Gastroesophageal sphincter (tissue), 3 donors: Measurements from ENCODE around the gene KAT6B.

Source experiments
- CTCF ChIP-seq, 4 experiments: fragments of 200-600 bp in 2 of 4; fragments of 450-650 bp in 2 of 4; sonication (generic) in 1 of 4; IDR thresholded peaks; one replicate each; pipeline ENCODE4 v1.5.1; 2017 to 2019; ENCODE audit warnings: antibody characterized with exemption in 4 of 4, mild to moderate bottlenecking in 2 of 4, moderate library complexity in 2 of 4
- EP300 ChIP-seq: sonication (generic); formaldehyde crosslinking; IDR thresholded peaks from one replicate; pipeline ENCODE4 v1.6.1; 2017; ENCODE audit warnings: antibody characterized with exemption, mild to moderate bottlenecking
- POLR2A ChIP-seq, 2 donors: fragments of 450-650 bp; IDR thresholded peaks; one replicate each; pipeline ENCODE4 v1.6.1; 2017; ENCODE audit warnings: antibody characterized with exemption in 2 of 2, mild to moderate bottlenecking in 2 of 2, moderate library complexity in 1 of 2
- POLR2AphosphoS5 ChIP-seq: sonication (generic); formaldehyde crosslinking; IDR thresholded peaks from one replicate; pipeline ENCODE4 v1.6.1; 2017; ENCODE audit warnings: antibody characterized with exemption

- TF ChIP-seq CTCF (IDR thresholded peaks at IDR 0.05) (no peak), POLR2A (IDR thresholded peaks at IDR 0.05) (no peak), POLR2AphosphoS5 (no peak), EP300 (no peak)
Observed at GRCh38 chr10:75002967-75003594, 176.7 kb downstream of the KAT6B start.
